NCI-H526 (cell line): ENCODE results near the gene UNC13A.
"Not testable (repeated sequence)": the region's sequence is repeated elsewhere in the genome, so short reads cannot be mapped to it uniquely, and the experiment has no call there.

Experiments used
- DNase-seq, 2 experiments: peaks; one replicate each; lab custom pipeline; 2025; lab: John Stamatoyannopoulos, UW

UNC13A gene

GRCh38 chr19:17604372-17605025 is 83.7 kb downstream of the UNC13A start:
- no peak for DNase-seq

DNA sequence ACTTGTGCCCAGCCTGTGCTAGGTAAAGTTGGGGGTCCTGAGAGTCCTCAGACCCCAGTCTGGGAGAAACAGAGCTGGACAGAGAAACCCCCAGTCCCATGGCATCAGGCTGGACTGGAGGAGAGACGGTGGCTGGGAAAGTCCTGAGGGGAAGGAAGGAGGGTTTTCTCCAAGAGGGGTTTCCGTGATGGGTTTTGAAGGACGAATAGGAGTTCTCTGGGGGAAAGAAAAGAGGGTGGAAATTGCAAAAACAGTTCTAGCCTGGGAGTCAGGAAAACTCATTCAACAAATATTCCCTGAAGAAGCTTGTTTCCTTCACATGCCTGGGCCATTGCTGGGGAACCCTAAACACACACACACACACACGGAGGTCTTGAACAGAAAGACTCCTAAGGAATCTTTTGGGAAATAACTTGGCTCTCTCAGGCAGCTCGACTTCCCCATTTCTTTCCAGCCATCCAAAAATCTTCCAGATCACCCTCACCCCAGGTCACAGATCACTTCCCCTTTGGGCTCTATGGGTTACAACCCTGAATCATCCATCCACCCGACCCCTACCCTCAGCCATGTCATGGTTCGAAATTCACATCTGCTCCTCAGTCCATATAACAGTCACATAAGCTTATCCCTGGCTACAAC is 85.2 kb downstream of the UNC13A start:
- DNase-seq = no peak

- no peak for DNase-seq
These were observed 85.9 kb downstream of the UNC13A start for GRCh38 chr19:17602217-17602616.

- DNase-seq = no peak
These were observed 86.5 kb downstream of the UNC13A start for GRCh38 chr19:17601683-17602082.

DNA sequence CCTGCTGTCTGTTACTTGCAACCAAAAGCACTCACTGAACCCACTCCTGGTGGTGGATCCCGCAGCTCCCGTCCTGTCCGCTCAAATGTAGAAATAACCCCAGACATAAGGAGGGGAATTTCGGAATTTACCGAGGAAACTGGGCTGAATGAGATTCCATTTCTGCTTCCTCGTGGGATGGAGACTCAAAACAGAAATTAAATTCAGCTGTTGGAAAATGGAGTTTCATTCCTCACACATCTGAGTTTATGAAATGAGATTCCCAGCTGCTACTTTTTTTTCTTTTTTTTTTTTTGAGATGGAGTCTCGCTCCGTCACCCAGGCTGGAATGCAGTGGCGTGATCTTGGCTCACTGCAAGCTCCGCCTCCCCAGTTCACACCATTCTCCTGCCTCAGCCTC is 88.4 kb downstream of the UNC13A start:
- no peak for DNase-seq

DNA sequence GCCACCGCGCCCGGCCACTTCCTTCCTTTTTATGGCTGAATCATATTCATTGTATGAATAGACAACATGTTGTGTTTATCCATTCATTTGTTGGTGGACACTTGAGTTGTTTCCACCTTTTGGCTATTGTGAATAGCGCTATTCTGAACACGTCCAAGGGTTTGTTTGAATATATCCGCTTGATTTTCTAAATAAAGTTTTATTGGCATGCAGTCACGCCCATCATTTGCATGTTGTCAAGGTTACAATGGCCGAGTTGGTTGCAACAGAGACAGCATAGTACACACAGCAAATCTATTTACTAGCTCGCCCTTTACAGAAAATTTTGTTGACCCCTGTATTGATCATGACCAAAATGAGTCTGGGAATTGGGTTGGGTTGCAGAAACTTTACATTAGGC is 89.2 kb downstream of the UNC13A start:
- peak; percentile 18 to 45 for DNase-seq

DNA sequence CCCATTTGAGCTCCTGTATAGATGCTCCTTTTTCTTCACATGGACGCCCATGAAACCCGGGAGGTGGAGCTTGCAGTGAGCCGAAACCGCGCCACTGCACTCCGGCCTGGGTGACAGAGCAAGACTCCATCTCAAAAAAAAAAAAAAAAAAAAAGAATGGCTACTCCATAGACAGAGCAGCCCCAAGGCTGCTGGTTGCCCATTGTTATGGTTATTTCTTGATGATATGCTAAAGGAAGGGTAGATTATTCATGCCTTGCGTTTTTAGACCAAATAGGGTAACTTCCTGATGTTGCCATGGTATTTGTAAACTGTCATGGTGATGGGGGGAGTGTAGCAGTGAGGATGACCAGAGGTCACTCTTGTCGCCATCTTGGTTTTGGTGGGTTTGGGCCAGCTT is 90.1 kb downstream of the UNC13A start:
- not testable (repeated sequence) for DNase-seq

DNA sequence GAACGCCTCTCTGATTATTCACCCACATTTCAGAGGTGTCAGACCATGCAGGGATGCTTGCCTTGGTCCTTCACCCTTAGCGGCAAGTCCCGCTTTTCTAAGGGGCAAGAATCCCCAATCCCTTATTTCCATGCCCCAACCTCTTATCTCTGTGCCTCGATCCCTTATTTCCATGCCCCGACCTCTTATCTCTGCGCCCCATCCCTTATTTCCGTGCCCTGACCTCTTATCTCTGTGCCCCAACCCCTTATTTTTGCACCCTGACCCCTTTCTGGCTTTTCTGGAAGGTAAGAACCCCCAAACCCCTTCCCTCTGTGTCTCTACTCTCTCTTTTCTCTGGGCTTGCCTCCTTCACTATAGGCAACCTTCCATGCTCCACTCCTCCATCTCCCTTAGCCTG is 93.9 kb downstream of the UNC13A start:
- not testable (repeated sequence) for DNase-seq

GRCh38 chr19:17590866-17591265 is 97.3 kb downstream of the UNC13A start:
- no peak for DNase-seq

DNA sequence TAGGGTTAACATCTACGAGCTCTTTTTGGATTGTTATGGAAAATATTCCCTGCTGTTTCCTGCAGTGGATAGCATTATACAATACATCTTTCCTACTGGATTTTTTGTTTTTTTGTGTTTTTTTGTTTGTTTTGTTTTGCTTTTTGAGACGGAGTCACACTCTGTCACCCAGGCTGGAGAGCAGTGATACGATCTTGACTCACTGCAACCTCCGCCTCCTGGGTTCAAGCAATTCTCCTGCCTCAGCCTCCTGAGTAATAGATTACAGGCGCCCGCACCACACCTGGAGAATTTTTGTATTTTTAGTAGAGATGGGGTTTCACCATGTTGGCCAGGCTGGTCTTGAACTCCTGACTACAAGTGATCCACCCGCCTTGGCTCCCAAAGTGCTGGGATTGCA is 102.8 kb downstream of the UNC13A start:
- not testable (repeated sequence) for DNase-seq

DNA sequence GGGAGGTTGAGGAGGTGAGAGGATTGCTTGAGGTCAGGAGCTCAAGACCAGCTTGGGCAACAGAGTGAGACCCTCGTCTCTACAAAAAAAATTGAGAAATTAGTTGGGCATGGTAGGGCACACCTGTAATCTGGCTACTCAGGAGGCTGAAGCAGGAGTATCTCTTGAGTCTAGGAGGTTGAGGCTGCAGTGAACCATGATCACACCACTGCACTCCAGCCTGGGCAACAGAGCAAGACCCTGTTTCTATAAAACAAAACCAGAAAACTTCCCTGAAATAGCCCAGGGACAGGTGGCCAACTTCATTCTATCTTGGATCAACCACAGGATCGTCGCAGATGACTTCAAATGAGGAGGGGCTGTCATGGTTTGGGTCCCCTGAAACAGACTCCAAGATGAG is 104.0 kb downstream of the UNC13A start:
- no peak for DNase-seq

- DNase-seq = no peak
These were observed 105.5 kb downstream of the UNC13A start for GRCh38 chr19:17582613-17583012.

- no peak for DNase-seq
These were observed 106.8 kb downstream of the UNC13A start for GRCh38 chr19:17581211-17581874.

- no peak for DNase-seq
These were observed 107.5 kb downstream of the UNC13A start for GRCh38 chr19:17580470-17581144.

DNA sequence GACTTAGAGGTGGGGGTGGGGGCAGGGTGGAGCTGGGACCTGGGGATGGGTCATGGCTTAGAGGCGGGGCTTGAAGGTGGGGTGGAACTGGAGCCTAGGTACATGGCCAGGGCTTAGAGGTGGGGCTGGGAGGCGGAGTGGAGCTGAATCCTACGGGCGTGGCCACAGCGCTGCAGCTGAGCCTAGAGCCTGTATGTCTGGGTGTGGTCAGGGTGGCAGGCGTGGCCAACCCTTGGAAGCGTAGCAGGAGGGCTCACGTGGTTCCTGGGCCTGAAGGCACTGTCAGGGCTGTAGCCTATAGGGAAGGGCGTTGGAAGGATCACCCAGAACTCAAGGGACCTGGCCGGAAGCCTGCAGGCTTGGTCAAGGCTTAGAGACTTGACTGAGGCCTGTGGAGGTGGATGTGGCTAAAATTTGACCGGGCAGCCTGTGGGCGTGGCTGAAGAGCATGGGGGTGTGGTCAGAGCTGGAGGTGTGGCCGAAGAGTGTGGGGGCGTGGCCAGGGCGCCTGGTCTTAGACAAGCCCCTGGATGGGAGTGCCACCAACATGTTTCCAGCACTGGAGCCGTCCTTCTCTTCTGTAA is 108.4 kb downstream of the UNC13A start:
- peak; percentile 70 to 86 for DNase-seq

- no peak for DNase-seq
These were observed 110.6 kb downstream of the UNC13A start for GRCh38 chr19:17577457-17578097.

GRCh38 chr19:17576758-17577456 is 111.2 kb downstream of the UNC13A start:
- peak in 1 of 2 experiments; percentile 19 for DNase-seq

- DNase-seq = no peak
These were observed 112.0 kb downstream of the UNC13A start for GRCh38 chr19:17575871-17576757.

DNA sequence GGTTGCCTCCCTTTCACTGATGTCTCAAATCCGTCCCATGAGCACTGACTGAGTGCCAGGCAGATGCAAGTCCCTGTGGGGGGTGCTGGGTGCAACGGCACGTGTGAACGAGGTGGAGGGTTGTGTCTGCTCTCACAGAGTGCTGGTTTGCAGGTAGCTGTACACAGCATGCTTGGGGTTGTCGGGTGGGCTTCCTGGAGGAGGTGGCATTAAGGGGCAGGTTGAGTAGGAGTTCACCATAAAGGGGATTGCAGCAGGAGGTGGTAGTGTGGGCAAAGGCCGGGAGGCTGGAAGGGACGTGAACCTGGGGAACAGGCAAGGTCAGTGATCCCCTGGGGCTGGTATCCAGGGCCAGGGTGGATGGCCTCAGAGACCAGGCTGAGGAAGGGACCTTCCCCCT is 115.5 kb downstream of the UNC13A start:
- DNase-seq = no peak

- no peak for DNase-seq
These were observed 117.4 kb downstream of the UNC13A start for GRCh38 chr19:17570791-17571190.
